Common myeloid progenitor, CD34-positive (primary cell): ENCODE measurements around the gene PTPRD.
A peak's percentile ranks its signal among the peaks of the same experiment; 100 is the strongest.

Source experiments
- CTCF ChIA-PET: fragments of 350-600 bp; sonication (Branson Sonifier 250); formaldehyde crosslinking; loops from one replicate; lab custom pipeline; 2021; ENCODE audit warnings: antibody characterized with exemption; lab: Charles Lee
- POLR2A ChIA-PET: fragments of 350-600 bp; sonication (Branson Sonifier 250); formaldehyde crosslinking; loops from one replicate; lab custom pipeline; 2021; ENCODE audit warnings: antibody characterized with exemption; lab: Charles Lee
- DNase-seq, 3 donors: peaks; one replicate each; pipeline versions ENCODE4 v3.0.0 to v3.0.0-alpha.2; 2013
- H3K27ac ChIP-seq, 2 experiments: 1 replicate in 1 of 2; 2 replicates in 1 of 2; pipeline ENCODE4 v1.7.0; 2013; ENCODE audit warnings: inconsistent platforms in 2 of 2, low read length in 2 of 2, mild to moderate bottlenecking in 2 of 2, low read depth in 1 of 2, moderate library complexity in 1 of 2; ENCODE audit not compliant: severe bottlenecking in 2 of 2, insufficient read depth in 1 of 2, poor library complexity in 1 of 2
- H3K27me3 ChIP-seq, 5 experiments: replicated peaks in 2 of 5; 1 replicate in 3 of 5; 2 replicates in 2 of 5; pipeline versions ENCODE4 v1.6.1 to v1.7.0; 2013; ENCODE audit warnings: low read length in 4 of 5, mild to moderate bottlenecking in 2 of 5, moderate library complexity in 2 of 5, inconsistent platforms in 1 of 5; ENCODE audit not compliant: insufficient read depth in 5 of 5, control insufficient read depth in 4 of 5
- H3K36me3 ChIP-seq, 4 experiments: 1 replicate in 2 of 4; 2 replicates in 2 of 4; pipeline versions ENCODE4 v1.6.1 to v1.7.0; 2013; ENCODE audit warnings: low read length in 3 of 4, control low read depth in 1 of 4, mild to moderate bottlenecking in 1 of 4; ENCODE audit not compliant: control insufficient read depth in 4 of 4, insufficient read depth in 4 of 4
- H3K4me1 ChIP-seq, 4 experiments: 1 replicate in 3 of 4; 2 replicates in 1 of 4; pipeline versions ENCODE4 v1.6.1 to v1.7.1; 2013; ENCODE audit warnings: low read length in 3 of 4, mild to moderate bottlenecking in 3 of 4, control low read depth in 1 of 4, inconsistent platforms in 1 of 4, moderate library complexity in 1 of 4; ENCODE audit not compliant: control insufficient read depth in 4 of 4, insufficient read depth in 4 of 4; ENCODE audit errors: control extremely low read depth in 1 of 4
- H3K4me3 ChIP-seq, 7 experiments: 1 replicate in 4 of 7; 2 replicates in 3 of 7; pipeline versions ENCODE4 v1.5.1 to v1.7.0; 2013; ENCODE audit warnings: mild to moderate bottlenecking in 7 of 7, low read length in 6 of 7, moderate library complexity in 6 of 7, inconsistent platforms in 2 of 7, low read depth in 2 of 7, control low read depth in 1 of 7; ENCODE audit not compliant: insufficient read depth in 4 of 7, control insufficient read depth in 1 of 7; ENCODE audit errors: extremely low read depth in 1 of 7
- H3K9me3 ChIP-seq, 5 experiments: 1 replicate in 4 of 5; 2 replicates in 1 of 5; pipeline versions ENCODE4 v1.6.1 to v1.7.1; 2013; ENCODE audit warnings: low read length in 4 of 5, mild to moderate bottlenecking in 2 of 5, inconsistent platforms in 1 of 5, low read depth in 1 of 5, moderate library complexity in 1 of 5; ENCODE audit not compliant: control insufficient read depth in 4 of 5, insufficient read depth in 2 of 5; ENCODE audit errors: control extremely low read depth in 1 of 5
- WGBS: methylation state at CpG from one replicate; pipeline ENCODE4 v1.1.5; 2013; ENCODE audit not compliant: insufficient coverage; 5-methylcytosine and 5-hydroxymethylcytosine counted together

The PTPRD gene

GRCh38 chr9:9892217-9892616, 720.6 kb downstream of the PTPRD start:
- Histone ChIP-seq H3K4me3 (no peak overlapping the region), H3K4me1 (peaks cover 0 to 5% (median 2%) of the 10 kb centered on the region in 4 experiments), H3K9me3 (peaks cover 0 to 18% (median 4%) of the 10 kb centered on the region in 5 experiments), H3K27ac (no peak overlapping the region), H3K27me3 (no peaks in the 10 kb centered on the region), H3K36me3 (no peaks in the 10 kb centered on the region)
- WGBS: 100% methylated on average over 3 of the region's 3 CpGs
- no peak for DNase-seq
- ChIA-PET CTCF (interaction anchor here (0.9 to 1.5 kb wide), 2 partner anchors 9 to 12 kb away, joined by 5 read pairs; no protein-coding TSS in a partner anchor), POLR2A (no interaction called here)

GRCh38 chr9:9881692-9882091, 731.1 kb downstream of the PTPRD start:
- no peak for DNase-seq
- Histone ChIP-seq H3K27ac (no peak overlapping the region), H3K9me3 (no peaks in the 10 kb centered on the region), H3K4me3 (no peak overlapping the region), H3K4me1 (no peaks in the 10 kb centered on the region), H3K36me3 (peaks cover 0 to 2% (median 0%) of the 10 kb centered on the region in 4 experiments), H3K27me3 (no peaks in the 10 kb centered on the region)
- ChIA-PET POLR2A (no interaction called here), CTCF (no interaction called here)
- no CpG with 5 or more reads among the region's 2 CpGs for WGBS

GRCh38 chr9:9874270-9874669, 738.5 kb downstream of the PTPRD start:
- Histone ChIP-seq H3K27me3 (no peaks in the 10 kb centered on the region), H3K27ac (no peak overlapping the region), H3K4me3 (no peak overlapping the region), H3K9me3 (no peaks in the 10 kb centered on the region), H3K4me1 (peaks cover 0 to 5% (median 0%) of the 10 kb centered on the region in 4 experiments), H3K36me3 (peaks cover 0 to 2% (median 0%) of the 10 kb centered on the region in 4 experiments)
- 10% methylated on average over 2 of the region's 3 CpGs for WGBS
- DNase-seq: peak in 2 of 3 donors; percentile 44 to 61
- CTCF ChIA-PET: no interaction called here
- POLR2A ChIA-PET: no interaction called here

GRCh38 chr9:9862235-9862810, 750.5 kb downstream of the PTPRD start:
- H3K27me3 ChIP-seq: no peaks in the 10 kb centered on the region
- peak in 2 of 3 donors; percentile 21 to 38 for DNase-seq
- ChIA-PET POLR2A (no interaction called here), CTCF (interaction anchor here (2.4 kb wide), 1 partner anchor 10 kb away, joined by 7 read pairs; no protein-coding TSS in a partner anchor)
- no peaks in the 10 kb centered on the region for H3K36me3 ChIP-seq
- H3K27ac ChIP-seq: no peak overlapping the region
- peaks cover 0 to 8% (median 1%) of the 10 kb centered on the region in 4 experiments for H3K4me1 ChIP-seq
- H3K9me3 ChIP-seq: no peaks in the 10 kb centered on the region
- H3K4me3 ChIP-seq: peak overlapping the region in 2 of 7 experiments; percentile 4 to 45
- WGBS: 0% methylated on average over 1 of the region's 3 CpGs

- WGBS: 89% methylated on average over 14 of the region's 15 CpGs
- peak in 1 of 3 donors; percentile 16 for DNase-seq
- Histone ChIP-seq H3K36me3 (no peaks in the 10 kb centered on the region), H3K27me3 (no peaks in the 10 kb centered on the region), H3K4me1 (peaks cover 0 to 4% (median 0%) of the 10 kb centered on the region in 4 experiments), H3K27ac (no peak overlapping the region), H3K9me3 (no peaks in the 10 kb centered on the region), H3K4me3 (peak overlapping the region in 3 of 7 experiments; percentile 29 to 57 (median 49))
- CTCF ChIA-PET: no interaction called here
- POLR2A ChIA-PET: no interaction called here
These were observed 757.4 kb downstream of the PTPRD start for GRCh38 chr9:9855177-9856078.

GRCh38 chr9:9847750-9848149, 765.1 kb downstream of the PTPRD start:
- H3K9me3 ChIP-seq: no peaks in the 10 kb centered on the region
- peak overlapping the region; percentile 34 to 63 for H3K27ac ChIP-seq
- H3K27me3 ChIP-seq: no peaks in the 10 kb centered on the region
- POLR2A ChIA-PET: no interaction called here
- CTCF ChIA-PET: interaction anchor here (1.0 kb wide), 1 partner anchor 16 kb away, joined by 3 read pairs; no protein-coding TSS in a partner anchor
- no peak overlapping the region for H3K4me3 ChIP-seq
- DNase-seq: peak in 1 of 3 donors; percentile 9
- WGBS: 83% methylated on average over 5 of the region's 5 CpGs
- H3K36me3 ChIP-seq: no peaks in the 10 kb centered on the region
- H3K4me1 ChIP-seq: peaks cover 5 to 27% (median 14%) of the 10 kb centered on the region in 4 experiments
